ENCODE results near the gene NCKAP5. TPM values are rescaled to one million over a fixed set of nuclear protein-coding genes. Genes with fewer than 3 reads are reported as not detected.

The NCKAP5 gene
- total RNA-seq, 1 experiment from 2014 or later: not detected

GRCh38 chr2:133500917-133501316, 67.3 kb downstream of the NCKAP5 start:
- Histone ChIP-seq H3K4me1 (no peaks in the 10 kb centered on the region), H3K9me3 (replicated peaks) (no peaks in the 10 kb centered on the region), H3K27me3 (no peaks in the 10 kb centered on the region), H3K27ac (no peak overlapping the region), H3K36me3 (no peaks in the 10 kb centered on the region), H3K4me3 (no peak overlapping the region)
- DNase-seq: no peak

DNA sequence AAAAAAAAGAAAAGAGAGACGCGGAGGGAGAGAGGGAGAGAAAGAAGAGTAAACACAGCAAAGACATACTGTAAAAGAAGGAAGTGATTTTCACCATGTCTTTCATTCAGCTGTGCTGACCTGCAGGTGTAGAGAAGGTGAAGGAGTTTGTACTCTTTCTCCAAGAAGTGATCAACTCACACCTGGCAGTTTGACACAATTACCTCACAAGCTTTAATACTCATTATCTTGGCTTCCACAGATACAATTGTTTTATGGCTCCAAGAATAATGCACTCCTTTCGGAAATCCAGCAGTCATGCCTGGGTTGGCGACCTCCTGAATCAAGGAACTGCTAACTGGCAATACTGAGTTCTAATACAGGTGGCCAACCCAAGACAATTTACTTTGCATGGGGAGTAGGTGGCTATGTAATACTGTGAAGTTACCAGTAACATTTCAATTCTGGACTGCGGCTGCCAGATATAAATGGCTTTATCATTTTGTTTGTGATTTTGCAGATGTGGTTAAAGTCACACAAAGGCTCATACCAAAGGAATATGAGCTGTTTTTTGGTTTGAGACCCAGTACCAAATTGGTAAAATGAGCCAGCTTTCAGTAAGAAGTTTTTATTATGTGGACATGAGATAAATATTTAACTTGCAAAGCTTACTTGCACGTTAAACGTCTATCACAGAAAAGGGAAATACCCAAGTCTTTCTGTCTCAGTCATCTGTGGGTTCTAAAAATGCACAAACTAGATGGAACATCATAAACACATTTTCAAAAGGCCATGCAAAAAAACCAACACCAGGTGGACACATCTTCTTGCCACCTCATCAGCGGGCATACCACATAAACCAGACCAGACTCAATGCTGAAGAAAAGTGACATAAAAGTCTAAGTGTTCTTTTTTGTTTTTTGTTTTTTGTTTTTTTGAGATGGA, 69.3 kb downstream of the NCKAP5 start:
- DNase-seq: no peak
- no peaks in the 10 kb centered on the region for H3K4me1 ChIP-seq
- no peak overlapping the region for H3K27ac ChIP-seq
- no peaks in the 10 kb centered on the region for H3K36me3 ChIP-seq
- no peaks in the 10 kb centered on the region for H3K27me3 ChIP-seq
- H3K9me3 ChIP-seq (replicated peaks): no peaks in the 10 kb centered on the region
- no peak overlapping the region for H3K4me3 ChIP-seq

- DNase-seq: no peak
- Histone ChIP-seq H3K9me3 (replicated peaks) (no peaks in the 10 kb centered on the region), H3K4me1 (no peaks in the 10 kb centered on the region), H3K4me3 (no peak overlapping the region), H3K27me3 (no peaks in the 10 kb centered on the region), H3K27ac (no peak overlapping the region), H3K36me3 (no peaks in the 10 kb centered on the region)
Measured at GRCh38 chr2:133497951-133498565, 70.2 kb downstream of the NCKAP5 start.

DNA sequence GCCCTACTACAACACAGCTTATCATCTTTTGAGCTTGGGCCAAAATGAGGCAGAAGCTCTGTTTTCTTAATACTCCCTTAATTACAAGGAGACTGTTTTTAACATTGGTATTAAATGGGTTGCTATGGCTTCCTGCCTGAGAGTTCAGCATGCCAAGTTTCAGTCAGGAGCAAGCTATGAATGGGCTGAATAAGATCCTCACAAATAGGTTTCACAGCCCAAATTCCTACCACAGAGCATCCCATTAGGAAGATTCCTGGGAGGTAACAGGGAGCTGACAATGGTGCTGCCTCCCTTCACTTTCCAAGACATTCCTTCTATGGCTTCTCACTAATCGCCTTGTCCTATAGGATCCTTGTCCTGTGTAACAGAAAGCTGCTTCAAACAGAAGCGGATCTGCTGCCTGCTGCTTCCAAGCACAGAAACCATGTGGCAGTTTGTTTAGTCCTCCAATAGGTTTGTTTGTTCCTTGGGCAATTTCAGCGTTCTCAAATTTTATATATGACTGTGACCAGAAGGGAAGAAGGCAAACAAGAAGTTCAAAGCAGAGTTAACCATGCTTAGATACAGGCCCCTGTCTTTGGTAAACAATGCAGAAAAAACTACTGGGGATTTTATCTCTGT, 70.9 kb downstream of the NCKAP5 start:
- no peak for DNase-seq
- Histone ChIP-seq H3K4me1 (no peaks in the 10 kb centered on the region), H3K27me3 (no peaks in the 10 kb centered on the region), H3K27ac (no peak overlapping the region), H3K9me3 (replicated peaks) (no peaks in the 10 kb centered on the region), H3K4me3 (no peak overlapping the region), H3K36me3 (no peaks in the 10 kb centered on the region)

DNA sequence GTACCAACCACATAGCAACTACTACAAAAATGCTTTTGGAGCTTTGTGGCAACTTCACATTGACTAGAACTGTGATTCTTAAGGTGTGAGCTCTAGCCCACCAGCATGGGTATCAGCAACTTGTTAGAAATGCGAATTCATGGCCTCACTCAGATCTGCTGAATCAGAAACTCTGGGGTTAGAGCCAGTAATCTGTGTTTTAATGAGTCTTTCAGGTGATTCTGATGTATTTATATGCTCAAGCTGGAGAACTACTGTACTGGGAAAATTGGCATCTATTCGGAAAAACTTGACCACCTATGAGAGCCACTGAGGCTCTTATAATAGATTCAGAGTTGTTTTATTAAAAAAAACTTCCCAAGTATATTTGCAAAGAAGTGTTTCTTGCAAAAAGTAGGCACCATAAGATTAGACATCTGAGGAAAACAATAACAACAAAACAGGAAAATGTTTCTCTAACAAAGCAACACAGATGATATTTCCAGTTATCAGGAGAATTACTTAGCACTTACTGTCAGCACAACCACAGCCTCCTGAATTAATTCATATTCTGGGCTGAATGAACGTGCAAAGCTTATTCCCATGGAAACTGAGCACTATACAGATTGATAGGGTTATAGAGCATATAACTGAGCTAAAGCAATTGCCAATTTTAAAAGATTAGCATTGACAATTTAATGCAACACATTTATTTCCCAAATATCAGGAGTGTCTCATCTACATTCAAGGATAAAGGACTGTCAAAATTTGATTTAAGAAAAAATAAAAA, 71.6 kb downstream of the NCKAP5 start:
- Histone ChIP-seq H3K36me3 (no peaks in the 10 kb centered on the region), H3K4me3 (no peak overlapping the region), H3K27ac (no peak overlapping the region), H3K9me3 (replicated peaks) (no peaks in the 10 kb centered on the region), H3K27me3 (no peaks in the 10 kb centered on the region), H3K4me1 (no peaks in the 10 kb centered on the region)
- DNase-seq: no peak

- no peaks in the 10 kb centered on the region for H3K36me3 ChIP-seq
- no peak overlapping the region for H3K4me3 ChIP-seq
- no peaks in the 10 kb centered on the region for H3K27me3 ChIP-seq
- H3K27ac ChIP-seq: no peak overlapping the region
- DNase-seq: no peak
- H3K9me3 ChIP-seq (replicated peaks): no peaks in the 10 kb centered on the region
- no peaks in the 10 kb centered on the region for H3K4me1 ChIP-seq
Measured at GRCh38 chr2:133495226-133495625, 73.0 kb downstream of the NCKAP5 start.

GRCh38 chr2:133492719-133493380, 75.4 kb downstream of the NCKAP5 start:
- Histone ChIP-seq H3K9me3 (replicated peaks) (no peaks in the 10 kb centered on the region), H3K36me3 (no peaks in the 10 kb centered on the region), H3K4me3 (no peak overlapping the region), H3K4me1 (no peaks in the 10 kb centered on the region), H3K27me3 (no peaks in the 10 kb centered on the region), H3K27ac (no peak overlapping the region)
- DNase-seq: no peak

DNA sequence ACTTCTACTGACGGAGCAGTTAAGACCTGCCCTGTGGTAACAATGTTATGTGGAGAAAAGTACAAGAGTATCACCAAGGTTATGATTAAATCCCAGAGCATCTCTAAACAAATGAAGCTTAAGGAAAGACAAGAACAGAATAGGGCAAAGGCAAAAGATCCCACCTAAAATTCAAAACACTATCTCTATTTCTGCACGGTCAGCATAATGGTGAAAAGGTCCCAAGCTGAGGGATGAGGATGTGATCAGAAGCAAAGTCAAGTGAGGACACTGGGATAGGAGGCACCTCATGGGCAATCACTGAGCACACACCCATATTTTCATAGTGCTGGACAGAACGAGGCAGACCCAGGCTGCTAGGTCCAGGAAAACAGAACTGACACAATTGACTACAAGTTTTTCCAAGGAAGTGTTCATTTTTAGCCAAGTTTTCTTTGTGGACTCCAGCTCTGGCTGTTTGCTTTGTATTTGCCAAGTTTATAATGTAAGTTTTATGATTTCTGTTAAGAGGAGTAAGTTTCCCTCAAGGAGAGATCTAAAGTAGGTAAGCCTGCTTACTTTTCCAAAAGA, 77.8 kb downstream of the NCKAP5 start:
- DNase-seq: no peak
- H3K27ac ChIP-seq: no peak overlapping the region
- no peaks in the 10 kb centered on the region for H3K9me3 ChIP-seq (replicated peaks)
- no peaks in the 10 kb centered on the region for H3K4me1 ChIP-seq
- H3K27me3 ChIP-seq: no peaks in the 10 kb centered on the region
- no peaks in the 10 kb centered on the region for H3K36me3 ChIP-seq
- H3K4me3 ChIP-seq: no peak overlapping the region

GRCh38 chr2:133489641-133490410, 78.4 kb downstream of the NCKAP5 start:
- Histone ChIP-seq H3K27me3 (no peaks in the 10 kb centered on the region), H3K36me3 (no peaks in the 10 kb centered on the region), H3K4me3 (no peak overlapping the region), H3K4me1 (no peaks in the 10 kb centered on the region), H3K27ac (no peak overlapping the region), H3K9me3 (replicated peaks) (no peaks in the 10 kb centered on the region)
- no peak for DNase-seq

- no peaks in the 10 kb centered on the region for H3K4me1 ChIP-seq
- no peaks in the 10 kb centered on the region for H3K36me3 ChIP-seq
- H3K9me3 ChIP-seq (replicated peaks): no peaks in the 10 kb centered on the region
- no peaks in the 10 kb centered on the region for H3K27me3 ChIP-seq
- no peak overlapping the region for H3K4me3 ChIP-seq
- H3K27ac ChIP-seq: no peak overlapping the region
- no peak for DNase-seq
Measured at GRCh38 chr2:133489146-133489545, 79.1 kb downstream of the NCKAP5 start.

GRCh38 chr2:133486771-133487191, 81.5 kb downstream of the NCKAP5 start:
- peak in 1 of 2 experiments; percentile 3 for DNase-seq
- Histone ChIP-seq H3K27ac (no peak overlapping the region), H3K9me3 (replicated peaks) (no peaks in the 10 kb centered on the region), H3K27me3 (no peaks in the 10 kb centered on the region), H3K36me3 (no peaks in the 10 kb centered on the region), H3K4me3 (no peak overlapping the region), H3K4me1 (no peaks in the 10 kb centered on the region)

DNA sequence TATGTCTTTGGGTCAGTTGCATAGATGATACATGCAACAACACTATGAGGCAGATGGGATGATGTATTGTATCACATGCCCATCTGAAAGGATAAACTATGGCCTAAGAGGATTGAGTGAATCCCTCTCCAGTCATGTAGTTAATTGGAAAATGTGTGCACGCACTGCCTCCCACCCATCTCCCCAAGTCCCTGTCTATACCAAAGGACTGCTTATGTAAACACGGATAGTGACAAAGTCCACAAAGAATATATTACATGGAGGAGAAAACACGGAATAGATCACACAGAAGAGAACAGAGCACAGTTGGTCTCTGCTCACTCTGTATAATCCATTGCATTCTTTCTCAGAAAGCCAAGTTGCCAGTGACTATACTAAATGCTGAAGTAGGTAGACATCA, 82.4 kb downstream of the NCKAP5 start:
- Histone ChIP-seq H3K27me3 (no peaks in the 10 kb centered on the region), H3K4me3 (no peak overlapping the region), H3K9me3 (replicated peaks) (no peaks in the 10 kb centered on the region), H3K4me1 (no peaks in the 10 kb centered on the region), H3K36me3 (no peaks in the 10 kb centered on the region), H3K27ac (no peak overlapping the region)
- no peak for DNase-seq

DNA sequence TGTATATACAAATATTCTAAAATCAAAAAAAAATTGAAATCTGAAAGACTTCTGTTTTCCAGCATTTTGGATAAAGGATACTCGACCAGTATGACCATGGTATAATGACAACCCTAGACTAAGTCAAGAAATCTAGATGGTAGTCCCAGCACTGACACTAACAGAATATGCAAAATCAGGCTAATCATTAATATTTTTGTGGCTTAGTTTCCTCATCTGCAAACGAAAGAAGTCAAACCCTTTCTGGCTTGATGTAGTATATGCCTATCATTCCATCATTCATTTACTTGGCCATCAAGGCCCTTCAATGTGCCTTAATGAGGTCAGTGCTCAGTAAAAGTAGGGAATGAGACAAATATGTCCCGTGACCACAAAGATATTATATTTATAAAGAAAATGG, 83.5 kb downstream of the NCKAP5 start:
- H3K9me3 ChIP-seq (replicated peaks): no peaks in the 10 kb centered on the region

More for the DNA sequence above, 83.5 kb downstream of the NCKAP5 start:
- no peak for DNase-seq
- Histone ChIP-seq H3K4me1 (no peaks in the 10 kb centered on the region), H3K4me3 (no peak overlapping the region), H3K27me3 (no peaks in the 10 kb centered on the region), H3K27ac (no peak overlapping the region), H3K36me3 (no peaks in the 10 kb centered on the region)

Data from SJCRH30 (cell line).